Left ventricle myocardium inferior (tissue), 1 donor: ENCODE measurements around the gene CLCN5. TPM values are rescaled to one million over a fixed set of nuclear protein-coding genes. Genes with fewer than 3 reads are reported as not detected.

Source experiments
- DNase-seq: peaks from one replicate; pipeline ENCODE4 v3.0.0-alpha.2; 2020
- H3K27ac ChIP-seq: fragments of 200-600 bp; replicated peaks from 2 replicates; pipeline ENCODE4 v1.8.0; 2021
- H3K27me3 ChIP-seq: fragments of 200-600 bp; 2 replicates; pipeline ENCODE4 v1.8.0; 2021; ENCODE audit warnings: low read depth
- H3K36me3 ChIP-seq: fragments of 200-600 bp; 2 replicates; pipeline ENCODE4 v1.8.0; 2021
- H3K4me1 ChIP-seq: fragments of 200-600 bp; 2 replicates; pipeline ENCODE4 v1.8.0; 2021
- H3K4me3 ChIP-seq: fragments of 200-600 bp; 2 replicates; pipeline ENCODE4 v1.8.0; 2021; ENCODE audit warnings: mild to moderate bottlenecking, moderate library complexity
- H3K9me3 ChIP-seq: fragments of 200-600 bp; replicated peaks from 2 replicates; pipeline ENCODE4 v1.8.0; 2021
- intact Hi-C: fragments of 100-400 bp; cut with micrococcal nuclease; formaldehyde crosslinking; loops from one replicate; pipeline ENCODE4 v1.11.0; 2022
- total RNA-seq: library from RNA; stranded (reverse); fragmentation: NEBNext Ultra II Directional; extraction: Animal tissue kit (Norgen Biotek cat#: 25700); gene quantifications from one replicate; pipeline ENCODE4 v1.2.1, GENCODE V29; 2021
- TF ChIP-seq, protein P1 (sequence below): fragments of 200-600 bp; IDR thresholded peaks from 2 replicates; pipeline ENCODE4 v1.8.0; 2021; ENCODE audit warnings: antibody characterized with exemption, mild to moderate bottlenecking, borderline replicate concordance
- donor health status: DM: no; HTN: yes; CAD: no; lungs with severe emphysema.

Gene CLCN5
- total RNA-seq, 1 donor from 2014 or later, result 1.7 TPM

DNA sequence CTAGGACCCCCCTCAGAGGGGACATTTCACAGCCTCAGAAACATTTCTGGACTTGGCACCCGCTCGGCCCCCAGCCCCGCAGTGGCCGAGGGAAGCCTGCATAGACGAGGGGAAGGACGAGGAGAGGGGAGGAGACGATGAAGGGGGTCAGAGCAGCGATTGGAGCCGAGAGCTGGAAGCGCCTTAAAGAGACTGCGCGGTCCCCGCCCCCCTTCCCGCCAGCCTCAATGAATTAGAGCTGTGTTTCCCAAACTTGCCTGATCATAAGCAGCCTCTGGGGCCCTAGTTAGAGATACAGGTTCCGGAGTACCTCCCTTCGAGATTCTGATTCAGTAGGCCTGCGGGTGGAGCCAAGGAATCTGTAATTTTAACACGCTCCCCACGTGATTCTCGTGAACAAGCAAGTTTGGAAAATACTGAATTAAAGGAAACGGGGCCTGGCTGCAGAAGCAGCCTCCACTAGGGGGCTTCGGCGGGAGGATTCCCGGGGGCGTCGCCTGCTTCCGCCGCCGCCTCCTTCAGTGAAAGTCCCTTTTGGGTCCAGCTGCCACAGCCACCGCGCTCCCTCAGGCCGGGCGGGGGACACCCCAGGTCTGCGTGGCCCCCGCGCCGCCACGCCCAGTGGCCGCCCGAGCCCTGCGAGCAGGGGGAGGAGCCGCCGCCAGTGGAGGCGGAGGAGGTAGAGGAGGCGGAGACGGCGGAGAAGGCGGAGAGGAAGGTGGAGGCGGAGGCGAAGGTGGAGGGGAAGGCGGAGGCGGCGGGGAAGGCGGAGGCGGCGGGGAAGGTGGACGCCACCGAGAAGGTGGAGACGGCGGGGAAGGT is 43.4 kb upstream of the CLCN5 start, which contains the start of gene USP27X:
USP27X (plus strand) TSS at position 651 of the 822 bp plus-strand sequence. CDS start 824 bp downstream, outside the sequence.
- no peaks in the 10 kb centered on the region for H3K36me3 ChIP-seq
- intact Hi-C loops, result no loop called here
- DNase-seq, result peak; percentile 72
- TF ChIP-seq, protein P1, sequence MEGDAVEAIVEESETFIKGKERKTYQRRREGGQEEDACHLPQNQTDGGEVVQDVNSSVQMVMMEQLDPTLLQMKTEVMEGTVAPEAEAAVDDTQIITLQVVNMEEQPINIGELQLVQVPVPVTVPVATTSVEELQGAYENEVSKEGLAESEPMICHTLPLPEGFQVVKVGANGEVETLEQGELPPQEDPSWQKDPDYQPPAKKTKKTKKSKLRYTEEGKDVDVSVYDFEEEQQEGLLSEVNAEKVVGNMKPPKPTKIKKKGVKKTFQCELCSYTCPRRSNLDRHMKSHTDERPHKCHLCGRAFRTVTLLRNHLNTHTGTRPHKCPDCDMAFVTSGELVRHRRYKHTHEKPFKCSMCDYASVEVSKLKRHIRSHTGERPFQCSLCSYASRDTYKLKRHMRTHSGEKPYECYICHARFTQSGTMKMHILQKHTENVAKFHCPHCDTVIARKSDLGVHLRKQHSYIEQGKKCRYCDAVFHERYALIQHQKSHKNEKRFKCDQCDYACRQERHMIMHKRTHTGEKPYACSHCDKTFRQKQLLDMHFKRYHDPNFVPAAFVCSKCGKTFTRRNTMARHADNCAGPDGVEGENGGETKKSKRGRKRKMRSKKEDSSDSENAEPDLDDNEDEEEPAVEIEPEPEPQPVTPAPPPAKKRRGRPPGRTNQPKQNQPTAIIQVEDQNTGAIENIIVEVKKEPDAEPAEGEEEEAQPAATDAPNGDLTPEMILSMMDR, result peak; percentile 63
- H3K9me3 ChIP-seq, result no peaks in the 10 kb centered on the region
- peaks cover 14% of the 10 kb centered on the region for H3K4me1 ChIP-seq
- H3K27ac ChIP-seq, result peak within 1 kb of the TSS; percentile 88
- H3K4me3 ChIP-seq, result peak within 1 kb of the TSS; percentile 74
- H3K27me3 ChIP-seq, result no peaks in the 10 kb centered on the region

DNA sequence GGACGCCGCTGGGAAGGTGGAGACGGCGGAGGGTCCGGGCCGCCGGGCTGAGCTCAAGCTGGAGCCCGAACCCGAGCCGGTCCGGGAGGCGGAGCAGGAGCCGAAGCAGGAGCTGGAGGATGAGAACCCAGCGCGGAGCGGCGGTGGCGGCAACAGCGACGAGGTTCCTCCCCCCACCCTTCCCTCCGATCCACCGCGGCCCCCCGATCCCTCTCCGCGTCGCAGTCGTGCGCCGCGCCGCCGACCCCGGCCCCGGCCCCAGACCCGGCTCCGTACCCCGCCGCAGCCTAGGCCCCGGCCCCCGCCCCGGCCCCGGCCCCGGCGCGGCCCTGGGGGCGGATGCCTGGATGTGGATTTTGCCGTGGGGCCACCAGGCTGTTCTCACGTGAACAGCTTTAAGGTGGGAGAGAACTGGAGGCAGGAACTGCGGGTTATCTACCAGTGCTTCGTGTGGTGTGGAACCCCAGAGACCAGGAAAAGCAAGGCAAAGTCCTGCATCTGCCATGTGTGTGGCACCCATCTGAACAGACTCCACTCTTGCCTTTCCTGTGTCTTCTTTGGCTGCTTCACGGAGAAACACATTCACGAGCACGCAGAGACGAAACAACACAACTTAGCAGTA is 42.6 kb upstream of the CLCN5 start:
- Histone ChIP-seq H3K36me3 (no peaks in the 10 kb centered on the region), H3K27ac (peak overlapping the region; percentile 88), H3K27me3 (no peaks in the 10 kb centered on the region), H3K4me1 (peaks cover 14% of the 10 kb centered on the region), H3K4me3 (peak overlapping the region; percentile 74), H3K9me3 (no peaks in the 10 kb centered on the region)
- intact Hi-C loops, result no loop called here
- TF ChIP-seq, protein P1, result no peak
- no peak for DNase-seq

DNA sequence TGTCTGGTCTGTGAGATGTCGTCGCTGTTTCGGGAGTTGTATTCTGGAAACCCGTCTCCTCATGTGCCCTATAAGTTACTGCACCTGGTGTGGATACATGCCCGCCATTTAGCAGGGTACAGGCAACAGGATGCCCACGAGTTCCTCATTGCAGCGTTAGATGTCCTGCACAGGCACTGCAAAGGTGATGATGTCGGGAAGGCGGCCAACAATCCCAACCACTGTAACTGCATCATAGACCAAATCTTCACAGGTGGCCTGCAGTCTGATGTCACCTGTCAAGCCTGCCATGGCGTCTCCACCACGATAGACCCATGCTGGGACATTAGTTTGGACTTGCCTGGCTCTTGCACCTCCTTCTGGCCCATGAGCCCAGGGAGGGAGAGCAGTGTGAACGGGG is 41.7 kb upstream of the CLCN5 start:
- Histone ChIP-seq H3K27me3 (no peaks in the 10 kb centered on the region), H3K27ac (no peak overlapping the region), H3K9me3 (no peaks in the 10 kb centered on the region), H3K36me3 (no peaks in the 10 kb centered on the region), H3K4me1 (peaks cover 14% of the 10 kb centered on the region), H3K4me3 (no peak overlapping the region)
- TF ChIP-seq, protein P1, result no peak
- intact Hi-C loops, result no loop called here
- no peak for DNase-seq

DNA sequence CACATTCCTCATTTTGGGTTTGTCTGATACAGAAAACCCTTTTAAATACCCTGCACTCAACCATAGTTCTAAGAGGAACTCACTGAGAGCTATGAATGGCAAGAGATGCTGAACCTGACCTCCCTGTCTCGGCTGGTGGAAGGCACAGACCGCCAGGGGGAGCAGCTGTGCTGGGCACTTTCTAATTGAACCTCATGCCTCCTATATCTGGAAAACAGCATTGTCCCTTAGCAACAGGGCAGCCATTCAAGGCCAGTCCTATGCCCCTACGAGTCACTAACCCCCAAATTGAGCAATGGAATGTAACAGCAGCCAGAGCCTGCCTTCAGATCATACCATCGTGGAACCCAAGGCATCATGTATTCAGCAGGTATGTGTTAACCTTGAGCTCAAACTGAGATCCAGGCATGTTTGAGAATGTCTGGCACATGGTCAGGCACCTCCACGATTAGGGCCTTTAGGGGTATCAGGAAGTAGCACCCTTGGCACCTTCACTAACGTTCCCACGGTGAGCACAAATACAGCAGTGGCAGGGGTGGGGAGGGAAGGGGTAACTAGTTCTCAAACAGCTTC is 38.0 kb upstream of the CLCN5 start:
- no peaks in the 10 kb centered on the region for H3K27me3 ChIP-seq
- no peaks in the 10 kb centered on the region for H3K9me3 ChIP-seq
- H3K4me3 ChIP-seq, result no peak overlapping the region
- peak; percentile 56 for DNase-seq
- TF ChIP-seq, protein P1, result peak; percentile 70
- H3K27ac ChIP-seq, result no peak overlapping the region
- intact Hi-C loops, result no loop called here
- H3K4me1 ChIP-seq, result peaks cover 8% of the 10 kb centered on the region
- no peaks in the 10 kb centered on the region for H3K36me3 ChIP-seq

DNA sequence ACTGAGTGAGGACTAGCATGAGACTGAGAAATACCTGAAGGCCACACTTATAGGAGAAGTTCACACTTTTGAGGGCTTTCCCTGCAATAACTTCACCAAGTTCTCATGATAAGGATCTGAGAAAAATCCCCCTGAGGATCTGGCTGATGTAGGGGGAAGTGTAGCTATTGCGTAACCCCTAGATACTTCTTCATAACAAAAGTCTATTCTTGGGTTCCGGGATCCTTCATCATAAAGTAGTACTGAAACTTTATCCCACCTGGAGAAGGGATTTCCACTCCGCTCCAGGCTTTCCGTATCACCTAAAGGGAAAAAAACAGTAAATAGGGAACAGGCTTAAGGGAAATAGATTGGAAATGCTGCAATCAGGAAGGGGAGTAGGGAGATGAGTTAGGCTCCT is 29.9 kb upstream of the CLCN5 start:
- Histone ChIP-seq H3K36me3 (no peaks in the 10 kb centered on the region), H3K4me1 (no peaks in the 10 kb centered on the region), H3K4me3 (no peak overlapping the region), H3K9me3 (no peaks in the 10 kb centered on the region), H3K27me3 (no peaks in the 10 kb centered on the region), H3K27ac (no peak overlapping the region)
- TF ChIP-seq, protein P1, result no peak
- DNase-seq, result no peak
- intact Hi-C loops, result no loop called here
